SK-N-SH (cell line): ENCODE measurements around the gene NOA1. TPM values are rescaled to one million over a fixed set of nuclear protein-coding genes. Genes with fewer than 3 reads are reported as not detected.
A peak's percentile ranks its signal among the peaks of the same experiment; 100 is the strongest.
"Not testable (repeated sequence)": the region's sequence is repeated elsewhere in the genome, so short reads cannot be mapped to it uniquely, and the experiment has no call there.

Source experiments
- CTCF ChIA-PET: fragments of 300-600, 350-600 bp; formaldehyde crosslinking; extraction: SDS; loops from one replicate; lab custom pipeline; 2021; lab: Yijun Ruan, JAX
- POLR2A ChIA-PET: fragments of 350-600 bp; sonication (Branson Sonifier 250); formaldehyde crosslinking; extraction: SDS; loops from one replicate; lab custom pipeline; 2020; ENCODE audit warnings: antibody characterized with exemption, inconsistent platforms; lab: Yijun Ruan, JAX
- DNase-seq: peaks from one replicate; pipeline ENCODE4 v3.0.0; 2012
- H2AFZ ChIP-seq: fragments of 200-600 bp; sonication (generic); 2 replicates; pipeline ENCODE4 v1.8.1; 2016; ENCODE audit warnings: antibody characterized with exemption, mild to moderate bottlenecking, low read depth
- H3F3A ChIP-seq: fragments of 200-600 bp; sonication (generic); replicated peaks from 2 replicates; pipeline ENCODE3; 2016; ENCODE audit warnings: antibody characterized with exemption, mild to moderate bottlenecking; ENCODE audit not compliant: insufficient read depth
- H3K27ac ChIP-seq, 2 experiments: fragments of 200-500 bp in 1 of 2; fragments of 200-600 bp in 1 of 2; sonication (Bioruptor generic) in 1 of 2; sonication (generic), shearing (Covaris generic) in 1 of 2; 2 replicates each; pipeline versions ENCODE4 v1.5.1 to v1.6.1; 2014 to 2016; ENCODE audit warnings: low read depth in 2 of 2, inconsistent platforms in 1 of 2, low read length in 1 of 2, mild to moderate bottlenecking in 1 of 2, mixed read lengths in 1 of 2
- H3K27me3 ChIP-seq: fragments of 200-600 bp; sonication (generic), shearing (Covaris generic); 2 replicates; pipeline ENCODE4 v1.6.1; 2016; ENCODE audit warnings: mixed run types; ENCODE audit not compliant: insufficient read depth
- H3K36me3 ChIP-seq, 2 experiments: fragments of 200-500 bp in 1 of 2; fragments of 200-600 bp in 1 of 2; sonication (Bioruptor generic) in 1 of 2; sonication (generic) in 1 of 2; replicated peaks in 1 of 2; 2 replicates each; pipeline versions ENCODE3 to v1.5.1; 2014 to 2016; ENCODE audit warnings: low read length in 1 of 2, mild to moderate bottlenecking in 1 of 2; ENCODE audit not compliant: insufficient read depth in 2 of 2, control insufficient read depth in 1 of 2
- H3K4me1 ChIP-seq, 2 experiments: fragments of 200-500 bp in 1 of 2; fragments of 200-600 bp in 1 of 2; sonication (Bioruptor generic) in 1 of 2; sonication (generic), shearing (Covaris generic) in 1 of 2; 2 replicates each; pipeline versions ENCODE4 v1.5.1 to v1.6.1; 2014 to 2016; ENCODE audit warnings: low read depth in 1 of 2, low read length in 1 of 2, mixed run types in 1 of 2; ENCODE audit not compliant: insufficient read depth in 2 of 2, control insufficient read depth in 1 of 2
- H3K4me2 ChIP-seq: fragments of 200-600 bp; sonication (generic), shearing (Covaris generic); 2 replicates; pipeline ENCODE4 v1.6.1; 2017; ENCODE audit warnings: mixed run types
- H3K4me3 ChIP-seq, 2 experiments: fragments of 200-500 bp in 1 of 2; fragments of 200-600 bp in 1 of 2; sonication (Bioruptor generic) in 1 of 2; sonication (generic), shearing (Covaris generic) in 1 of 2; 2 replicates each; pipeline versions ENCODE4 v1.5.1 to v1.8.1; 2014 to 2016; ENCODE audit warnings: low read depth in 2 of 2, inconsistent platforms in 1 of 2, low read length in 1 of 2, mild to moderate bottlenecking in 1 of 2, mixed read lengths in 1 of 2, moderate library complexity in 1 of 2
- H3K79me2 ChIP-seq: fragments of 200-600 bp; sonication (generic); 2 replicates; pipeline ENCODE4 v1.8.1; 2017; ENCODE audit warnings: mild to moderate bottlenecking; ENCODE audit not compliant: insufficient read depth
- H3K9ac ChIP-seq: fragments of 200-600 bp; sonication (generic); 2 replicates; pipeline ENCODE4 v1.6.1; 2017; ENCODE audit warnings: mixed run types
- H3K9me2 ChIP-seq: fragments of 200-600 bp; sonication (generic); 2 replicates; pipeline ENCODE4 v1.6.1; 2017; ENCODE audit warnings: mixed run types
- H3K9me3 ChIP-seq: fragments of 200-600 bp; sonication (generic); 2 replicates; pipeline ENCODE4 v1.6.1; 2017; ENCODE audit warnings: mixed run types, mild to moderate bottlenecking, moderate library complexity
- H4K20me1 ChIP-seq: fragments of 200-600 bp; sonication (generic); 2 replicates; pipeline ENCODE4 v1.6.1; 2017; ENCODE audit warnings: mild to moderate bottlenecking, mixed run types; ENCODE audit not compliant: insufficient read depth
- FOXM1 ChIP-seq: IDR thresholded peaks from 2 replicates; pipeline ENCODE4 v1.4.0; 2012; ENCODE audit warnings: low read depth, mild to moderate bottlenecking
- PBX3 ChIP-seq: IDR thresholded peaks from 2 replicates; pipeline ENCODE4; 2012
- RCOR1 ChIP-seq: fragments of 150-350 bp; IDR thresholded peaks from 2 replicates; pipeline ENCODE4 v1.6.1; 2017; ENCODE audit warnings: antibody characterized with exemption, low read length
- TEAD4 ChIP-seq: IDR thresholded peaks from 2 replicates; pipeline ENCODE4 v1.4.0; 2012; ENCODE audit warnings: mild to moderate bottlenecking, borderline replicate concordance; ENCODE audit not compliant: insufficient read depth
- WGBS: methylation state at CpG from one replicate; pipeline ENCODE4 v1.1.6; 2017; ENCODE audit warnings: low lambda C conversion rate; 5-methylcytosine and 5-hydroxymethylcytosine counted together
- polyA plus RNA-seq, 3 experiments: library from polyadenylated mRNA; depleted of rRNA; stranded (reverse); fragments of >200 nt; gene quantifications; 2 replicates each; pipeline ENCODE4 v1.2.3, GENCODE V29; 2012
- small RNA-seq, 7 experiments: library from RNA; depleted of rRNA; stranded (forward); fragments of <200 nt; gene quantifications; one replicate each; pipeline ENCODE3, GENCODE V24; 2012

Gene NOA1
- polyA plus RNA-seq, 1 of the 3 experiments (the other 2 are of a cell fraction): 11.8 TPM

- TF ChIP-seq FOXM1 (no peak), TEAD4 (no peak)
Measured at GRCh38 chr4:56927196-56927595, 50.2 kb downstream of the NOA1 start (continued).

- Histone ChIP-seq H4K20me1 (peaks cover 95% of the 10 kb centered on the region), H3K79me2 (peaks cover 100% of the 10 kb centered on the region), H3K36me3 (peaks cover 6 to 46% of the 10 kb centered on the region in 2 experiments)
- H3K9ac ChIP-seq, H3K4me3 ChIP-seq, DNase-seq, H3K27ac ChIP-seq, H3F3A ChIP-seq, H3K4me1 ChIP-seq, H3K4me2 ChIP-seq, H2AFZ ChIP-seq, H3K9me3 ChIP-seq, CTCF ChIA-PET, POLR2A ChIA-PET, H3K9me2 ChIP-seq, H3K27me3 ChIP-seq: not testable (repeated sequence)
- WGBS: 97% methylated on average over 12 of the region's 12 CpGs
Measured at GRCh38 chr4:56914977-56915376, 62.4 kb downstream of the NOA1 start.

GRCh38 chr4:56914336-56914735, 63.1 kb downstream of the NOA1 start:
- Histone ChIP-seq H3F3A (peaks cover 9% of the 10 kb centered on the region), H2AFZ (no peak overlapping the region), H3K79me2 (peaks cover 100% of the 10 kb centered on the region), H3K4me3 (no peak overlapping the region), H4K20me1 (peaks cover 97% of the 10 kb centered on the region), H3K9me3 (no peaks in the 10 kb centered on the region), H3K4me1 (peaks cover 6 to 8% of the 10 kb centered on the region in 2 experiments; a peak in 2 of 4 replicates), H3K4me2 (no peak overlapping the region), H3K36me3 (peaks cover 4 to 42% of the 10 kb centered on the region in 2 experiments), H3K9ac (no peak overlapping the region), H3K27ac (no peak overlapping the region), H3K9me2 (no peaks in the 10 kb centered on the region), H3K27me3 (no peaks in the 10 kb centered on the region)
- CTCF ChIA-PET: no interaction called here
- 71% methylated on average over 3 of the region's 3 CpGs for WGBS
- POLR2A ChIA-PET: no interaction called here
- no peak for DNase-seq
- TF ChIP-seq RCOR1 (no peak), PBX3 (0 out of 2 replicates have a peak, but pooled peaks have one; percentile 12)

Small RNAs within 50 kb of the gene (small RNA-seq; reads per million reads assigned to genes)
- 0 reads per million in 7 experiments for gene RNU6-998P

Other genes with a start within 250 kb of the NOA1 start
- gene SPINK2, start 155.9 kb downstream of the NOA1 start, polyA plus RNA-seq (2012; rRNA removed): not detected in 2 replicates
- 6.0 and 7.9 TPM in 2 replicates for gene REST, start 69.7 kb downstream of the NOA1 start, polyA plus RNA-seq (2012; rRNA removed)
- gene POLR2B, start 1.3 kb upstream of the NOA1 start, polyA plus RNA-seq (2012; rRNA removed): 58.5 and 71.5 TPM in 2 replicates
- 0.38 and 0.71 TPM in 2 replicates for gene IGFBP7, start 132.8 kb upstream of the NOA1 start, polyA plus RNA-seq (2012; rRNA removed)